ENCODE data around the gene EME1.

GRCh38 chr17:50425682-50426471 lies 52.8 kb downstream of the EME1 start, which contains the start of gene ACSF2:
- no peak for TF ChIP-seq CTCF (IDR thresholded peaks at IDR 0.05; ENCODE audit: low read depth, low read length, poor library complexity, severe bottlenecking)
- no peak for TF ChIP-seq EZH2phosphoT487 (IDR thresholded peaks at IDR 0.05; ENCODE audit: borderline replicate concordance, low read length)
